Cardiac fibroblast (primary cell): ENCODE results near the gene FHL3.

ENCODE experiments used
- DNase-seq, 2 donors: peaks; one replicate each; pipeline versions ENCODE4 v3.0.0 to v3.0.0-alpha.2; 2010; ENCODE audit warnings: low read depth in 2 of 2
- H3K4me3 ChIP-seq, 2 donors: replicated peaks in 1 of 2; 1 replicate in 1 of 2; 2 replicates in 1 of 2; pipeline ENCODE4 v1.5.1; 2011; ENCODE audit warnings: low read depth in 2 of 2, low read length in 2 of 2, mild to moderate bottlenecking in 2 of 2, moderate library complexity in 1 of 2
- CTCF ChIP-seq: IDR thresholded peaks from one replicate; pipeline ENCODE4 v1.5.1; 2011; ENCODE audit warnings: low read depth, mild to moderate bottlenecking, low read length, inconsistent platforms

FHL3 gene

GRCh38 chr1:38021969-38022368 is 16.7 kb upstream of the FHL3 start:
- no peak for TF ChIP-seq CTCF
- no peak for DNase-seq
- no peak overlapping the region for H3K4me3 ChIP-seq

- no peak overlapping the region for H3K4me3 ChIP-seq
- TF ChIP-seq CTCF: no peak
Observed at GRCh38 chr1:38020396-38020795, 15.1 kb upstream of the FHL3 start.

GRCh38 chr1:38018864-38019343 is 13.6 kb upstream of the FHL3 start:
- H3K4me3 ChIP-seq: no peak overlapping the region
- peak; percentile 61 for TF ChIP-seq CTCF
- DNase-seq: peak; percentile 60 to 65

More at GRCh38 chr1:38020396-38020795, 15.1 kb upstream of the FHL3 start:
- no peak for DNase-seq

DNA sequence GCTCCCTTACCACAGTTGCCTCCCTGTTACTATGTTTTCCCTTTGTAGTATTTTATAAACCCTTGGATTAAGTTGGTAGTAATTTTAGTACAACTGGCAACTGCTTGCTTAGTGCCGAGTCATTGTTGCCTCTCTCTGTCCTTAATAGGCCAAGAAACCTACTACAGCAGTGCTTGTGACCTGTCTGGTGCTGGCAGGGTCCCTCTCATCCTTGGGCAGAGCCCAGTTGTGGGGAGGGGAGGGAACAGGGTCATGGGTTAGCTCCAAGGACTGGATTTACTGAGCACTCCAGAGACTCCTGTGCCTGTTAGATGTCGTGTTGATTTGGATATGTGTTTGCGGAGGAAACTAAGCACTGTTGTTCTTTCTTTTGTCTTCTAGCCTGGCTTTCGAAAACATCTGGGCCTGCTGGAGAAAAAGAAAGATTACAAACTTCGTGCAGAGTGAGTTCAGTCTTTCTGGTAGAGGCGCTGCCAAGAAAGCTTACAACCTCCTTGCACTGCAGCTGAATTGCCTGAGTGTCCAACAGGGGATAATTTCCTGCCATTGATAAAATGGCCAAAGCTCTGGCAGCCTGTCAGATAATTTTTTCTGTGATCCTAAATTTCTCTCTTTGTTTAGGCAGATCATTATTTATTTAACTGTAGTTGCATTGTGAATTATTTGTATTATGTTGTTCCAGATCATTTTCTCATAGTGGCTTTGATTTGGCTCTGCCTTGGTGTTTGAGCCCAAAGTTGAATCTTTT is 10.8 kb upstream of the FHL3 start:
- peak overlapping the region in 1 of 2 donors; percentile 8 for H3K4me3 ChIP-seq
- no peak for TF ChIP-seq CTCF
- DNase-seq: peak; percentile 57 to 80

DNA sequence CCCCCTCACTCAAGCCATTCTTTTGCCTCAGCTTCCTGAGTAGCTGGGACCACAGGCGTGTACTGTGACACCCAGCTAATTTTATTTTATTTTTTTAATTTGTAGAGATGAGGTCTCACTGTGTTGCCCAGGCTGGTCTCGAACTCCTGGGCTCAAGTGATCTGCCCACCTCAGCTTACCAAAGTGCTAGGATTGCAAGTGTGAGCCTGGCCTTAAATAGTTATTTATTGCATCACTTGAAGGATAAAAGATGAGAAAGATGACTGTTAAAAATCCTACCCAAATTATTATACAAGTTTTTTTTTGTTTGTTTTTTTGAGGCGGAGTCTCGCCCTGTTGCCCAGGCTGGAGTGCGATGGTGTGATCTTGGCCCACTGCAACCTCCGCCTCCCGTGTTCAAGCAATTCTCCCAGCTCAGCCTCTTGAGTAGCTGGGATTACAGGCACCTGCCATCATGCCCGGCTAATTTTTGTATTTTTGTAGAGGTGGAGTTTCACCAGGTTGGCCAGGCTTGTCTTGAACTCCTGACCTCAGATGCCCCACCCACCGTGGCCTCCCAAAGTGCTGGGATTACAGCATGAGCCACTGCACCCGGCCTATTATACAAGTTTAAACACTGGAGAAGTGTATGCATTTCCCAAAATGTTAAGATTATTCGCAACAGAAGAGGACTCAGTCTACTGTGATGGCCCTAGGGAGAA is 9.6 kb upstream of the FHL3 start:
- no peak for DNase-seq
- no peak for TF ChIP-seq CTCF
- H3K4me3 ChIP-seq: no peak overlapping the region

DNA sequence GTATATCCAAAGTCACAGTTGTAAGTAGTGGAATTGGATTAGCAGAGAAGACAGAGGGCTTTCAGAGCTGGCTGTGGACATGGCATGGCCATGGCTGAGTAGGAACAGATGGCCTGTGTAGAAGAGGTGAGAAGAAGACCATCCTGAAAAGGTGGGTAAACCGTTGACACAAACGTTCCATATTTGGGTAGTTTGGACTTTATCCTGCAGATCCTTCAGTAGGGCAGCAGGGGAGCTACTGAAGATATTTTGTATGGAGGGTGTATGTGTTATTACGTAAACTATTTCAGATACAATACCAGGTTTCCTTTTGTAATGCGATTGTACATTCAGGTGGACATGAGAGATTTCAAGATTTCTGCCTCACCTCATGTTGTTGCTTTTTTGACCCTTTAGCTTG is 8.9 kb upstream of the FHL3 start:
- TF ChIP-seq CTCF: peak; percentile 30
- DNase-seq: no peak
- H3K4me3 ChIP-seq: no peak overlapping the region
